Lower leg skin (tissue), 3 donors: ENCODE data around the gene IYD.
"Not testable (repeated sequence)": the region's sequence is repeated elsewhere in the genome, so short reads cannot be mapped to it uniquely, and the experiment has no call there.

Experiments
- POLR2A ChIP-seq, 2 donors: fragments of 450-650 bp; IDR thresholded peaks; one replicate each; pipeline ENCODE4 v1.6.1; 2016 to 2017; ENCODE audit warnings: antibody characterized with exemption in 2 of 2, mild to moderate bottlenecking in 1 of 2, moderate library complexity in 1 of 2
- TF ChIP-seq, protein P1 (sequence below), 3 donors: fragments of 450-650 bp; IDR thresholded peaks; one replicate each; pipeline ENCODE4 v1.5.1; 2016; ENCODE audit warnings: antibody characterized with exemption in 3 of 3, mild to moderate bottlenecking in 3 of 3, moderate library complexity in 2 of 3

DNA sequence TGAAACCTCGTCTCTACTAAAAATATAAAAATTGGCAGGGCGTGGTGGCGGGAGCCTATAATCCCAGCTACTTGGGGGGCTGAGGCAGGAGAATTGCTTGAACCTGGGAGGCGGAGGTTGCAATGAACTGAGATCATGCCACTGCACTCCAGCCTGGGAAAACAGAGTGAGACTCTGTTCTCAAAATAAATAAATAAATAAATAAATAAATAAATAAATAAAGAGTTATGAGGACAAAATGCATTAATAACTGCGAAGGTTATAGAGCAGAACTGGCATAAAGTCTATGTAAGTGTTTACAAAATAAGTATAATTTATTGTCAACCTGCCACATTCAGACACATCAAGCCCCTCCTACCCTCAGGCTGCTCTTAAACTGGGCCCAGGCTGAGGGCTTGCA is 80.2 kb downstream of the IYD start:
- TF ChIP-seq, protein P1, sequence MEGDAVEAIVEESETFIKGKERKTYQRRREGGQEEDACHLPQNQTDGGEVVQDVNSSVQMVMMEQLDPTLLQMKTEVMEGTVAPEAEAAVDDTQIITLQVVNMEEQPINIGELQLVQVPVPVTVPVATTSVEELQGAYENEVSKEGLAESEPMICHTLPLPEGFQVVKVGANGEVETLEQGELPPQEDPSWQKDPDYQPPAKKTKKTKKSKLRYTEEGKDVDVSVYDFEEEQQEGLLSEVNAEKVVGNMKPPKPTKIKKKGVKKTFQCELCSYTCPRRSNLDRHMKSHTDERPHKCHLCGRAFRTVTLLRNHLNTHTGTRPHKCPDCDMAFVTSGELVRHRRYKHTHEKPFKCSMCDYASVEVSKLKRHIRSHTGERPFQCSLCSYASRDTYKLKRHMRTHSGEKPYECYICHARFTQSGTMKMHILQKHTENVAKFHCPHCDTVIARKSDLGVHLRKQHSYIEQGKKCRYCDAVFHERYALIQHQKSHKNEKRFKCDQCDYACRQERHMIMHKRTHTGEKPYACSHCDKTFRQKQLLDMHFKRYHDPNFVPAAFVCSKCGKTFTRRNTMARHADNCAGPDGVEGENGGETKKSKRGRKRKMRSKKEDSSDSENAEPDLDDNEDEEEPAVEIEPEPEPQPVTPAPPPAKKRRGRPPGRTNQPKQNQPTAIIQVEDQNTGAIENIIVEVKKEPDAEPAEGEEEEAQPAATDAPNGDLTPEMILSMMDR (IDR thresholded peaks at IDR 0.05), result not testable (repeated sequence)
- TF ChIP-seq POLR2A (IDR thresholded peaks at IDR 0.05), result not testable (repeated sequence)
